Measurements from ENCODE around the gene PRICKLE4.

The PRICKLE4 gene

DNA sequence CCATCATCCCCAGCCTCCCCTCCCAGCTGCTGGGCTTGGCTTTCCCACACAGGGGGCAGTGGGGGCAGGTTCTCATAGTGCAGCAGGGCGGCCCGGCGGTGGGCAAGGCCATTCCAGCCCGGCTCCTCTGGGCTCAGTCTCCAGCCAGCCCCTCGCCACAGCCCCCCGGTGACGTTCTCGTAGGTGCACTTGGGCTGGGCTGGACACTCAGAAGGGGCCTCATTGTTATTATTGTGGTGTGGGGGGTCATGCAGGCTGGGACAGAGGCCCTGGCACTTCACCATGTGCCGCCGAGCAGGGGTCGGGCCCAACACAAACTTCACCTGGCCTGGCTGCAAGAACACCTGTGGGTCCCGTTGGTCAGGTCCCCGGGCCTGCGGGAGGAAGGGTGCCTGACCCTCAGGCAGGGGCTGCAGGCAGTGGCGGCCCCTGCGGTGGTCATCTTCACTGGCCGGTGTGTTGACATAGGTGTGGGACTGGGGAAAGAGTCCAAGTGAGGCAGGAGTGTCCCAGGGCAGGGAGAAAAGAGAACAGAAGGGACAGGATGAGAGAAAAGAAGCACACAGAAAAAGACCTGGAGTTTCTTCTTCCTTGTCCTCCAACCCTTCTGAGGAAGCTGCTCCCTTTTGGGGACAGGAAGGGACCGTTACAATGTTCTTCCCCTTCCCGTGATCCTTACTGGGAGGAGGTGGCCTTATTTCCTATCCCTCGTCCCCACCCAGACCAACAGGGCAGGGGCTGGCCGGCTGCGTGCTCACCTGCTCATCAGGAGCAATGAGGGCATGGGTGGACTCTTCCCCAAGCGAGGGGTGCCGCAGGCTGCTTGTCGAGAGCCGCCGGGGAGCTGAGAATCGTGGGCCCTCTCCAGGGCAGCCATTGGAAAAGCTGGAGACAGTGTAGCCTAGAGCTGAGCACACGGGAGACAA, 9.3 kb upstream of the PRICKLE4 start:
- no peak for DNase-seq (ENCODE audit: low read depth)

DNA sequence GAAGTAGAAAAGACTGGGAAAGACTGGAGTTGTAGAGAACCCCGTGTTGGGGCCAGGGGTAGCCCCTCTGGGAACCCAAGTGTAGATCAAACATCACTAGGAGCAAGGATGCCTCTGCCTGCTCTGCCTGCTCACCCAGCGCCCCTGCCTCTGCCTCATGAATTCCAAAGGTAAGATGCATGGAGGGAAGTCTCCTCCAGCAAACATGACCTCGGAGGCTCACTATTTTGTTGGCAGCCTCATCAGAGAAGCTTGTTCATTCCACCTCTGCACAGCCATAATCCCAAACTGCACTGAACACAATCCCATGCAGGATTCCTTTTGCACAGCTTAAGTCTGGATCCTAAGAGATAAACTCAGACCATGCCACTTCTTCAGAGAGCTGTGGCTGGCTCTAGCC, 5.7 kb upstream of the PRICKLE4 start:
- DNase-seq (ENCODE audit: low read depth): no peak

DNA sequence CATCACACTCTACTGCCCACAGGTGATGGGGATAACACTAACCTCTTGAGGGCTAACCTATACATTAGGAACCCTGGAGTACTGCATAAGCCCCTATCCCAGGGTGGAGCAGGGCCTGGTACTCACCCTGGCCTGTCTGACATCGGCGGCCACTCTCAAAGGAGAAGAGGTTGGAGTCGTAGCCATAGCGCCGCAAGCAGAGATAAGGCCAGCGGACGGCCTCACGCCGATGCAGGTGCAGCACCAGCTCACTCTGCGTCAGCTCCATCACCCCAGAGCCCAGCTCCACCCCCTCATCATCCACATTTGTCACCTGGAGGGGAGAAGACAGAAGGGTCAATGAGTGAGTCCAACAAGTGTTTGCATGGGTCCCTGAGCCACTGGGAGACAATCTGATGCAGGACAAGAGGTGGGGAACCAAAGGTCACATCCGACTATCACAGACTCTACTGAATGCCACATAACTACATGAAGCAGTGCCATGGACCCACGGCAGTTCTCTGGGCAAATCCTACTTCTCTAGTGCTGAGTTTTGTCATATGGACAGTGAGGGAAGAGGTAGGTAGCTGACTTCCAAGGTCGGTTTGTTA, 5.2 kb upstream of the PRICKLE4 start:
- no peak for DNase-seq (ENCODE audit: low read depth)

DNA sequence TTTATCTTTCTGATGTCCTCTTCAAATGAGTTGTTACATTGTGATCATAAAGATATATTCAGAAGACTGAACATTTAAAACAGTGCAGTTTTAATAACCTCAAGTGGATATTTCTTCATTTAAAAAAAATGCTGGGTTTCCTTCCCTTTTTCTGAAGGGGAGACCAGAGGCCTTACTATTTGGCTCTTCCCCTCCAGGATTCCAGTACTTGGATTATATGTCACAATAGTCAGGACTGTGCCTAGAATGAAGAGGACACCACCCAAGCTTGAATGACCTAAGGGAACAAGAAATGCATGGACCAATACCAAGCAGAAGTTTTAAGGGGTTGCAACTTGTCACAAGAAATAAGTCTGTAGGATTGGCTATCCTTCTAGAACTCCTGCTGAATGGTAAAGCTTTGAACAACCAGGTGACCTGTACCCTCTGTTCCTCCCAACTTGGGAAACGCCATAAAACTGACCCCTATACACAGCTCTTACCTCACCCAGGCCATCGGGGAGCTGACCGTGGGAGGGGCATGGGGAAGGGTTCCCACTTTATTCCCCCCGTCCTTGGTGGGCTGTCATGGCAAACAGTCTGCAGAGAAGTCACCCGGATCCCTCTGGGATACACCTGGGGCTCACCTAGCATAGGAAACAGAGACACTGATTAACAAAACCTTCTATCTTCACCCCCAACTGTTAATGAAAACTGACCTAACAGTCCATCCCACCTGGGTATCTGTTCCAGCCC, 2.9 kb upstream of the PRICKLE4 start:
- no peak for DNase-seq (ENCODE audit: low read depth)

GRCh38 chr6:41778895-41779294, 1.7 kb upstream of the PRICKLE4 start:
- no peak for DNase-seq (ENCODE audit: low read depth)

DNA sequence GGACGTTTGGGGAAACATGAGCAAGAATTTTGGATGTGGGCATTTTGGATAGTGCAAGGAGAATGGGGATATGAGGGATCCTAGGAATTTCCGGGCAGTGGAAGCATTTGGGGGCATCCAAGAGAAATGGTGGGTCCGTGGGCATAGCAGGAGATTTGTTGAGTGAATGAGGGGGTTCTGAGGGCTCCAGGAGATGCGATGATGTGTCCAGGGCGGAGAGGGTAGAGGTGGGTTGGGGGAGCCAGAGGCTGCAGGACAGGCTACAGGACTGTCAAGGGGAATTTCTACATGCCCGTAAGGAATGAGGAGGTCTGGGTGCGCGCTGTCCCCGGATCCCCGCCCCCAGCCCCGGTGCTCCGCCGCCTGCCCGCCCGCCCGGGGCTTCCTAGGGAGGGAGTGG, 1.2 kb upstream of the PRICKLE4 start:
- no peak for DNase-seq (ENCODE audit: low read depth)

GRCh38 chr6:41779788-41780550, 613 bp upstream of the PRICKLE4 start, which contains the start of gene FRS3:
Gene FRS3, minus strand, starts transcription at chr6:41779900. Its CDS starts 2,913 bp downstream, at chr6:41776987.
- DNase-seq (ENCODE audit: low read depth): peak; percentile 99

DNA sequence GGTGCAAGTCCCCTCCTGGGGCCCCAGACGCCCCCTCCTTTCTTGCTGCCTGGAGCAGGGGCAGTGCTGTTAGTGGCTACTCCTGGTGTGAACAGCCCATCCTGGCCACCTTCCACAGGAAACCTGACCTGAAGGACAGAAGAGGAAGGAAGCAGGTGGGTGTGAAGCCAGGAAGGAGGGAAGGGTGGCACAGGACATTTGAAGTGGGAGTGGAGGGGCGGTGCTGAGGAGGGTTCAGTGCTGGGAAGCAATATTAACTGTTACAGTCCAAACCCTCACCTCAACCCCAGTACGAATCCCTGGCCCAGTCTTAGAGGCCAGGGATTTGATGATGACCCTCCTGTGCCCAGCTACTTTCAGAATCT, 766 bp downstream of the PRICKLE4 start:
- DNase-seq (ENCODE audit: low read depth): no peak

- no peak for DNase-seq (ENCODE audit: low read depth)
Measured at GRCh38 chr6:41783106-41783780, 2.7 kb downstream of the PRICKLE4 start.

DNA sequence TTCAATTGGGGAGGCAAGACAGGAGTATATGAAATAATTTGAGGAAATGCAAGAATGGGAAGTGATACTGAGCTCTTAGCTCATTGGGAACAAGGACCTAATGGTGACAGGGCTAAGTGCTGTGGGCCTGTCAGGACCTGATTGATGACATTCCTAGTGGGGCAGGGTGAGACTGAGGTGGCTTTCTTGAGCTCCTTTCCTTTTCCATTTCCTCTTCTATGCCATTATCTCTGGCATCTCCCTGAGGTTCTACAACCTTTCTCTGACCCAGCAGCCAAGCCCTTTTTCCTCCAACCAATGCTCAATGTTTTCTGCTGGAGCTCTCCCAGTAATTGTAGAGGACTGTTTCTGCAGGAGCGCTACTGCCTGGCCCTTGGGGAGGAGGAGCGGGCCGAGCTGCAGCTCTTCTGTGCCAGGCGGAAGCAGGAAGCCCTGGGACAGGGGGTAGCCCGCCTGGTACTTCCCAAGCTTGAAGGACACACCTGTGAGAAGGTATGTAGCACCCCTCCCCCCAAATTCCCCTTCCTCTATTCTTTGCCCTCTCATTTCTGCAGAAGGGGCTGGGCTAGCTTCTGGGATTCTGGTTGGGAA, 4.1 kb downstream of the PRICKLE4 start:
- no peak for DNase-seq (ENCODE audit: low read depth)

DNA sequence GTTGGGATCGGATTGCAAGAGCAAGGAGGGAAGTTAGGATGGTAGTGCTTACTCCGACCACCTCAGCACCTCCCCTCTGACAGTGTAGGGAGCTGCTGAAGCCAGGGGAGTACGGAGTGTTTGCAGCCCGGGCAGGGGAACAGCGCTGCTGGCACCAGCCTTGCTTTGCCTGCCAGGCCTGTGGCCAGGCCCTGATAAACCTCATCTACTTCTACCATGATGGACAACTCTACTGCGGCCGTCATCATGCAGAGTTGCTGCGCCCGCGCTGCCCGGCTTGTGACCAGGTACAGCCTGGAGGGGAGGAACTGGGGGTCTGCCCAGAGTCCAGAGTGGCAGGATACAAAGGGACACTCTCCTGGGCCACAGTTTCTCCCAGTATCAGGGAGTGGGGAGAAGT, 4.7 kb downstream of the PRICKLE4 start:
- no peak for DNase-seq (ENCODE audit: low read depth)

- DNase-seq (ENCODE audit: low read depth): no peak
Measured at GRCh38 chr6:41785689-41786450, 5.3 kb downstream of the PRICKLE4 start.

DNA sequence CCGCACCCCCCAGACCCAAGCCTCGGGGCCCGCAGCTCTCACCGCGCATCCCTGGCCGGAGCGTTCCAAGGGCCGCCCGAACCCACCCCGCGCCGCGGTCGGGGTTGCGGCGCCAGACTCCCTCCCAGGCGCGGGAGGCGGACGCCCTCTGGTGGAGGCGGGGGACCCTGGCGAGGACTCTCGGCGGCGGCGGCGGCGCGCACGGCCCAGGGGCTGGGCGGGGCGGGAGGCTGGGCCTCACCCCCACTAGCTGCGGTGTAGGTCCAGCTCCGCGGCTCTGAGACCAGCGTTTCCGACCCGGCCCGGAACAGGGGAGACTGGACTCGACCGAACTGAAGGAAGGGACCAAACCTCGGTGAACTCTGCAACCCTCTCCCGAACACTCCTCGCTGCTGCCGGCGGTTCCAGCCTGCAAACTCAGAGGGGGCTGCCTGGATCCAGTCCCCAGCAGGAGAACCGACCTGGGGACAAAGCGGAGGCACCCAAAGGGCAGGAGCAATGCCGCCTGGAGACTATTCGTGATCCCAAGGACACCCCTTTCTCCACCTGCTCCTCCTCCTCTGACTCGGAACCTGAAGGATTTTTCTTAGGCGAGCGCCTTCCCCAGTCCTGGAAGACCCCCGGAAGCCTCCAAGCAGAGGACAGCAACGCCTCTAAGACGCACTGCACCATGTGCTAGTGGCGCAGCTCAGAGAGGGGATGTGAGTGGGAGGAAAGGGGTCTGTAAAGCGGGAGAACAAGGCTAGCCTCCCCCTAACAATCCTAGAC, 6.1 kb downstream of the PRICKLE4 start:
- peak; percentile 84 for DNase-seq (ENCODE audit: low read depth)

DNA sequence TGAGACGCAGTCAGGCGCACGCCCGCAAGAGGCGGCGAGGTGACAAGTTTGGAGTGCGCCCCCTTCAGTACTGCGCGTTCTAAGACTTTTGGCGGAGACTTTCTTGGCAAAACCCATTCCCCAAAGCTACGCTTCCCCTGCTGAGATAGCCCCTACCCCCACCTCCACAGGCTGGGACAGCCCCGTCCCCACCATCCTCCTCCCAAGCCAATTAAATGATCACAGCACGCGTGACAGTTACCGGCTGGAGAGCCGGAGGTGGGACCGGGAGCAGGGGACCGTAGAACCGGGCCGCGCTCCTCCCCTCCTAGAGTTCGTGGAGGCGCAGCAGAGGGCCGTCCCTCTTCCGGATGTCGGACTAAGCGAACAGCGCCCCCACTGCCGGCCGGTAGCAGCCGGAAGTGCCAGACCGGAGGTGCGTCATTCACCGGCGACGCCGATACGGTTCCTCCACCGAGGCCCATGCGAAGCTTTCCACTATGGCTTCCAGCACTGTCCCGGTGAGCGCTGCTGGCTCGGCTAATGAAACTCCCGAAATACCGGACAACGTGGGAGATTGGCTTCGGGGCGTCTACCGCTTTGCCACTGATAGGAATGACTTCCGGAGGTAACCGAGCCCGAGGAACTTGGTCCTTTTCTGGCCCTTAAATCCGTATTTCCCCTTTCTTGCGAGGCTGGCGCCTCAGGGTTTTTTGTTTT, 6.8 kb downstream of the PRICKLE4 start, which contains the start of gene TOMM6:
TSS of gene TOMM6 (plus strand) at position 476 of the 699 bp plus-strand sequence. CDS start at position 480, 4 bp downstream.
- peak; percentile 92 for DNase-seq (ENCODE audit: low read depth)

- DNase-seq (ENCODE audit: low read depth): no peak
Measured at GRCh38 chr6:41789390-41789724, 8.8 kb downstream of the PRICKLE4 start.

- DNase-seq (ENCODE audit: low read depth): no peak
Measured at GRCh38 chr6:41790045-41790444, 9.5 kb downstream of the PRICKLE4 start.

GRCh38 chr6:41791305-41791704, 10.7 kb downstream of the PRICKLE4 start:
- no peak for DNase-seq (ENCODE audit: low read depth)

DNA sequence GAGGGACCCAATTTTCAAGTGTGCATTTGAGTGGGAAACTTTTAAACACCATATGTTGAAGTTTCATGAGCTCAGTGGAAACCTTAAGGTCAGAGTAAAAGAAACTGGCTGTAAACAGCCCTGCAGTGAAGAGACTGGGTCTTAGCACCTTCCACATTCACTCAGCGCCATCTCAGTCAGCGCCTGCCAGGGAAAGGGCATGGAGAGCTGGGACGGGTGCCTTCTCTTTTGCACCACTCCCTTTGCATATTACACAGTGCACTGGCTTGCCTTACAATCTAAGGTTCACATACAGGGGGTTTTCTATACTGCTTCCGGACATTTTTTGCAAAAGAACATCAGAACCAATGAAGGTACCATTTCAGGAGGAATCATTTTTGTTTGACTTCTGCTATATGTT, 11.4 kb downstream of the PRICKLE4 start:
- DNase-seq (ENCODE audit: low read depth): no peak

GRCh38 chr6:41796474-41796873, 15.9 kb downstream of the PRICKLE4 start:
- no peak for DNase-seq (ENCODE audit: low read depth)
